ENCODE measurements around the gene SH3BP1. TPM values are rescaled to one million over a fixed set of nuclear protein-coding genes. Genes with fewer than 3 reads are reported as not detected.

Gene SH3BP1
- total and polyA plus RNA-seq, 2 of the 13 experiments (the other 11 are each of a cell fraction or from before 2014, with no cell fraction given): 8.4 to 18.5 TPM

GRCh38 chr22:37608477-37609239 lies 30.8 kb upstream of the SH3BP1 start, which contains the start of gene GGA1 (continued):
- TF ChIP-seq ZNF740 (CRISPR knock-in tag; IDR thresholded peaks at IDR 0.05) (peak; percentile 87), ZNF761 (CRISPR knock-in tag; conservative IDR thresholded peaks at IDR 0.05) (peak; percentile 86), MIXL1 (CRISPR knock-in tag; IDR thresholded peaks at IDR 0.05) (no peak; the same call in 1 of the 2 replicates), DZIP1 (CRISPR knock-in tag; IDR thresholded peaks at IDR 0.05) (no peak), ZNF547 (CRISPR knock-in tag; IDR thresholded peaks at IDR 0.05) (peak; percentile 83), RAD21 (CRISPR knock-in tag; IDR thresholded peaks at IDR 0.05) (peak; percentile 24; the same call in 1 of the 2 replicates), BCL6 (CRISPR knock-in tag; IDR thresholded peaks at IDR 0.05) (peak; percentile 50), PRDM15 (CRISPR knock-in tag; IDR thresholded peaks at IDR 0.05) (peak; percentile 47; the same call in 1 of the 2 replicates), KDM5B (CRISPR knock-in tag; IDR thresholded peaks at IDR 0.05; ENCODE audit: borderline replicate concordance) (peak; percentile 69; the same call in 1 of the 2 replicates), XRCC5 (optimal IDR thresholded peaks at IDR 0.05; ENCODE audit: low read length) (peak; percentile 90), MAF1 (CRISPR knock-in tag; IDR thresholded peaks at IDR 0.05; ENCODE audit: borderline replicate concordance) (no peak), SIX4 (CRISPR knock-in tag; IDR thresholded peaks at IDR 0.05) (0 out of 2 replicates have a peak, but pooled peaks have one; percentile 8)
- TF ChIP-seq, protein P1, sequence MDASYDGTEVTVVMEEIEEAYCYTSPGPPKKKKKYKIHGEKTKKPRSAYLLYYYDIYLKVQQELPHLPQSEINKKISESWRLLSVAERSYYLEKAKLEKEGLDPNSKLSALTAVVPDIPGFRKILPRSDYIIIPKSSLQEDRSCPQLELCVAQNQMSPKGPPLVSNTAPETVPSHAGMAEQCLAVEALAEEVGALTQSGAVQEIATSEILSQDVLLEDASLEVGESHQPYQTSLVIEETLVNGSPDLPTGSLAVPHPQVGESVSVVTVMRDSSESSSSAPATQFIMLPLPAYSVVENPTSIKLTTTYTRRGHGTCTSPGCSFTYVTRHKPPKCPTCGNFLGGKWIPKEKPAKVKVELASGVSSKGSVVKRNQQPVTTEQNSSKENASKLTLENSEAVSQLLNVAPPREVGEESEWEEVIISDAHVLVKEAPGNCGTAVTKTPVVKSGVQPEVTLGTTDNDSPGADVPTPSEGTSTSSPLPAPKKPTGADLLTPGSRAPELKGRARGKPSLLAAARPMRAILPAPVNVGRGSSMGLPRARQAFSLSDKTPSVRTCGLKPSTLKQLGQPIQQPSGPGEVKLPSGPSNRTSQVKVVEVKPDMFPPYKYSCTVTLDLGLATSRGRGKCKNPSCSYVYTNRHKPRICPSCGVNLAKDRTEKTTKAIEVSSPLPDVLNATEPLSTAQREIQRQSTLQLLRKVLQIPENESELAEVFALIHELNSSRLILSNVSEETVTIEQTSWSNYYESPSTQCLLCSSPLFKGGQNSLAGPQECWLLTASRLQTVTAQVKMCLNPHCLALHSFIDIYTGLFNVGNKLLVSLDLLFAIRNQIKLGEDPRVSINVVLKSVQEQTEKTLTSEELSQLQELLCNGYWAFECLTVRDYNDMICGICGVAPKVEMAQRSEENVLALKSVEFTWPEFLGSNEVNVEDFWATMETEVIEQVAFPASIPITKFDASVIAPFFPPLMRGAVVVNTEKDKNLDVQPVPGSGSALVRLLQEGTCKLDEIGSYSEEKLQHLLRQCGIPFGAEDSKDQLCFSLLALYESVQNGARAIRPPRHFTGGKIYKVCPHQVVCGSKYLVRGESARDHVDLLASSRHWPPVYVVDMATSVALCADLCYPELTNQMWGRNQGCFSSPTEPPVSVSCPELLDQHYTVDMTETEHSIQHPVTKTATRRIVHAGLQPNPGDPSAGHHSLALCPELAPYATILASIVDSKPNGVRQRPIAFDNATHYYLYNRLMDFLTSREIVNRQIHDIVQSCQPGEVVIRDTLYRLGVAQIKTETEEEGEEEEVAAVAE (CRISPR knock-in tag; IDR thresholded peaks at IDR 0.05; ENCODE audit: borderline replicate concordance): peak; percentile 47; the same call in 1 of the 2 replicates
- TF ChIP-seq, protein P2, sequence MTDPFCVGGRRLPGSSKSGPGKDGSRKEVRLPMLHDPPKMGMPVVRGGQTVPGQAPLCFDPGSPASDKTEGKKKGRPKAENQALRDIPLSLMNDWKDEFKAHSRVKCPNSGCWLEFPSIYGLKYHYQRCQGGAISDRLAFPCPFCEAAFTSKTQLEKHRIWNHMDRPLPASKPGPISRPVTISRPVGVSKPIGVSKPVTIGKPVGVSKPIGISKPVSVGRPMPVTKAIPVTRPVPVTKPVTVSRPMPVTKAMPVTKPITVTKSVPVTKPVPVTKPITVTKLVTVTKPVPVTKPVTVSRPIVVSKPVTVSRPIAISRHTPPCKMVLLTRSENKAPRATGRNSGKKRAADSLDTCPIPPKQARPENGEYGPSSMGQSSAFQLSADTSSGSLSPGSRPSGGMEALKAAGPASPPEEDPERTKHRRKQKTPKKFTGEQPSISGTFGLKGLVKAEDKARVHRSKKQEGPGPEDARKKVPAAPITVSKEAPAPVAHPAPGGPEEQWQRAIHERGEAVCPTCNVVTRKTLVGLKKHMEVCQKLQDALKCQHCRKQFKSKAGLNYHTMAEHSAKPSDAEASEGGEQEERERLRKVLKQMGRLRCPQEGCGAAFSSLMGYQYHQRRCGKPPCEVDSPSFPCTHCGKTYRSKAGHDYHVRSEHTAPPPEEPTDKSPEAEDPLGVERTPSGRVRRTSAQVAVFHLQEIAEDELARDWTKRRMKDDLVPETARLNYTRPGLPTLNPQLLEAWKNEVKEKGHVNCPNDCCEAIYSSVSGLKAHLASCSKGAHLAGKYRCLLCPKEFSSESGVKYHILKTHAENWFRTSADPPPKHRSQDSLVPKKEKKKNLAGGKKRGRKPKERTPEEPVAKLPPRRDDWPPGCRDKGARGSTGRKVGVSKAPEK (CRISPR knock-in tag; IDR thresholded peaks at IDR 0.05; ENCODE audit: borderline replicate concordance): no peak

Data from HepG2 (cell line).